ENCODE data around the gene FCHSD2. TPM values are rescaled to one million over a fixed set of nuclear protein-coding genes. Genes with fewer than 3 reads are reported as not detected.
"Not testable (repeated sequence)": the region's sequence is repeated elsewhere in the genome, so short reads cannot be mapped to it uniquely, and the experiment has no call there.

Gene FCHSD2
- total and polyA plus RNA-seq, 5 experiments from 2014 or later: 11.8 to 70.0 (median 15.6) TPM

- Mint-ChIP-seq H3K27ac (no peak overlapping the region), H3K27me3 (no peaks in the 10 kb centered on the region), H3K9me3 (no peaks in the 10 kb centered on the region), H3K4me3 (no peak overlapping the region), H3K36me3 (peaks cover 9 to 34% (median 18%) of the 10 kb centered on the region in 3 donors), H3K4me1 (peaks cover 0 to 5% (median 2%) of the 10 kb centered on the region in 4 donors)
- ATAC-seq: no peak
- POLR2A ChIA-PET: no interaction called here
- no peak for DNase-seq
Observed at GRCh38 chr11:72859126-72859525, 283.0 kb downstream of the FCHSD2 start.

GRCh38 chr11:72858267-72858666 lies 283.9 kb downstream of the FCHSD2 start:
- H3K27ac Mint-ChIP-seq: peak overlapping the region in 1 of 10 donors; percentile 39
- not testable (repeated sequence) for H3K4me3 Mint-ChIP-seq, ATAC-seq, H3K27me3 Mint-ChIP-seq, DNase-seq, H3K4me1 Mint-ChIP-seq, H3K9me3 Mint-ChIP-seq
- POLR2A ChIA-PET: interaction anchor here (1.3 kb wide), 1 partner anchor 284 kb away, joined by 3 read pairs; the partner anchor contains the start of gene FCHSD2
- H3K36me3 Mint-ChIP-seq: peaks cover 9 to 32% (median 18%) of the 10 kb centered on the region in 3 donors

- no peak for DNase-seq
- POLR2A ChIA-PET: interaction anchor here (0.8 kb wide), 1 partner anchor 660 kb away, joined by 5 read pairs; no protein-coding TSS in a partner anchor
- H3K27me3 Mint-ChIP-seq: no peaks in the 10 kb centered on the region
- H3K9me3 Mint-ChIP-seq: no peaks in the 10 kb centered on the region
- H3K36me3 Mint-ChIP-seq: peaks cover 9 to 32% (median 18%) of the 10 kb centered on the region in 3 donors
- no peak for ATAC-seq
- H3K27ac Mint-ChIP-seq: peak overlapping the region in 2 of 10 donors; percentile 1 to 77
- peaks cover 0 to 9% (median 6%) of the 10 kb centered on the region in 4 donors for H3K4me1 Mint-ChIP-seq
- no peak overlapping the region for H3K4me3 Mint-ChIP-seq
Observed at GRCh38 chr11:72856551-72857345, 285.4 kb downstream of the FCHSD2 start.

- Mint-ChIP-seq H3K4me1 (peaks cover 0 to 9% (median 7%) of the 10 kb centered on the region in 4 donors), H3K9me3 (no peaks in the 10 kb centered on the region), H3K27me3 (no peaks in the 10 kb centered on the region), H3K36me3 (peaks cover 9 to 29% (median 15%) of the 10 kb centered on the region in 3 donors), H3K4me3 (no peak overlapping the region), H3K27ac (no peak overlapping the region)
- DNase-seq (no peak), ATAC-seq (no peak)
- POLR2A ChIA-PET: no interaction called here
Observed at GRCh38 chr11:72856065-72856464, 286.1 kb downstream of the FCHSD2 start.

GRCh38 chr11:72851726-72852125 lies 290.4 kb downstream of the FCHSD2 start:
- peaks cover 1 to 18% (median 10%) of the 10 kb centered on the region in 4 donors for H3K4me1 Mint-ChIP-seq
- ATAC-seq (no peak), DNase-seq (no peak)
- H3K27ac Mint-ChIP-seq: no peak overlapping the region
- H3K27me3 Mint-ChIP-seq: no peaks in the 10 kb centered on the region
- no peaks in the 10 kb centered on the region for H3K9me3 Mint-ChIP-seq
- H3K36me3 Mint-ChIP-seq: peaks cover 0 to 12% (median 2%) of the 10 kb centered on the region in 3 donors
- no peak overlapping the region for H3K4me3 Mint-ChIP-seq
- POLR2A ChIA-PET: no interaction called here

- Mint-ChIP-seq H3K27ac (no peak overlapping the region), H3K36me3 (peaks cover 0 to 17% (median 2%) of the 10 kb centered on the region in 3 donors), H3K4me1 (peaks cover 1 to 18% (median 10%) of the 10 kb centered on the region in 4 donors), H3K4me3 (no peak overlapping the region), H3K27me3 (no peaks in the 10 kb centered on the region), H3K9me3 (no peaks in the 10 kb centered on the region)
- DNase-seq (no peak), ATAC-seq (no peak)
- POLR2A ChIA-PET: no interaction called here
Observed at GRCh38 chr11:72850832-72851231, 291.3 kb downstream of the FCHSD2 start.

- no peaks in the 10 kb centered on the region for H3K27me3 Mint-ChIP-seq
- peak overlapping the region in 7 of 10 donors; percentile 1 to 77 (median 58) for H3K27ac Mint-ChIP-seq
- DNase-seq (peak in 7 of 10 donors; percentile 13 to 54 (median 37)), ATAC-seq (peak; percentile 42 to 63)
- peaks cover 1 to 20% (median 8%) of the 10 kb centered on the region in 4 donors for H3K4me1 Mint-ChIP-seq
- no peak overlapping the region for H3K4me3 Mint-ChIP-seq
- no peaks in the 10 kb centered on the region for H3K9me3 Mint-ChIP-seq
- H3K36me3 Mint-ChIP-seq: peaks cover 0 to 29% (median 0%) of the 10 kb centered on the region in 3 donors
- POLR2A ChIA-PET: no interaction called here
Observed at GRCh38 chr11:72848846-72849466, 293.2 kb downstream of the FCHSD2 start.

- peak overlapping the region in 3 of 10 donors; percentile 31 to 81 (median 74) for H3K27ac Mint-ChIP-seq
- no peak overlapping the region for H3K4me3 Mint-ChIP-seq
- no peak for DNase-seq
- POLR2A ChIA-PET: no interaction called here
- ATAC-seq: no peak
- H3K4me1 Mint-ChIP-seq: peaks cover 0 to 7% (median 5%) of the 10 kb centered on the region in 4 donors
- no peaks in the 10 kb centered on the region for H3K9me3 Mint-ChIP-seq
- H3K27me3 Mint-ChIP-seq: no peaks in the 10 kb centered on the region
- peaks cover 4 to 72% (median 6%) of the 10 kb centered on the region in 3 donors for H3K36me3 Mint-ChIP-seq
Observed at GRCh38 chr11:72844356-72844755, 297.8 kb downstream of the FCHSD2 start.

- Mint-ChIP-seq H3K4me1 (peaks cover 0 to 4% (median 0%) of the 10 kb centered on the region in 4 donors), H3K4me3 (no peak overlapping the region), H3K27me3 (no peaks in the 10 kb centered on the region), H3K9me3 (no peaks in the 10 kb centered on the region), H3K27ac (peak overlapping the region in 2 of 10 donors; percentile 16 to 25), H3K36me3 (peaks cover 4 to 83% (median 8%) of the 10 kb centered on the region in 3 donors)
- POLR2A ChIA-PET: no interaction called here
- DNase-seq (no peak), ATAC-seq (no peak)
Observed at GRCh38 chr11:72842653-72843330, 299.3 kb downstream of the FCHSD2 start.

- H3K27me3 Mint-ChIP-seq: no peaks in the 10 kb centered on the region
- POLR2A ChIA-PET: interaction anchor here (0.8 kb wide), 1 partner anchor 92 kb away, joined by 3 read pairs; no protein-coding TSS in a partner anchor
- DNase-seq (no peak), ATAC-seq (no peak)
- H3K36me3 Mint-ChIP-seq: peaks cover 4 to 87% (median 9%) of the 10 kb centered on the region in 3 donors
- H3K9me3 Mint-ChIP-seq: no peaks in the 10 kb centered on the region
- no peak overlapping the region for H3K4me3 Mint-ChIP-seq
- peaks cover 0 to 4% (median 0%) of the 10 kb centered on the region in 4 donors for H3K4me1 Mint-ChIP-seq
- peak overlapping the region in 3 of 10 donors; percentile 19 to 65 (median 33) for H3K27ac Mint-ChIP-seq
Observed at GRCh38 chr11:72842126-72842525, 300.0 kb downstream of the FCHSD2 start.

GRCh38 chr11:72841397-72841796 lies 300.7 kb downstream of the FCHSD2 start:
- POLR2A ChIA-PET: interaction anchor here (0.7 to 0.9 kb wide), 3 partner anchors 91 to 478 kb away, joined by 3 to 11 read pairs (median 6); no protein-coding TSS in a partner anchor
- Mint-ChIP-seq H3K9me3 (no peaks in the 10 kb centered on the region), H3K36me3 (peaks cover 4 to 86% (median 9%) of the 10 kb centered on the region in 3 donors), H3K27me3 (no peaks in the 10 kb centered on the region), H3K4me1 (peaks cover 0 to 4% (median 0%) of the 10 kb centered on the region in 4 donors), H3K4me3 (no peak overlapping the region), H3K27ac (peak overlapping the region in 1 of 10 donors; percentile 66)
- ATAC-seq (no peak), DNase-seq (no peak)

- Mint-ChIP-seq H3K9me3 (no peaks in the 10 kb centered on the region), H3K4me1 (peaks cover 0 to 4% (median 0%) of the 10 kb centered on the region in 4 donors), H3K36me3 (peaks cover 4 to 82% (median 9%) of the 10 kb centered on the region in 3 donors), H3K27ac (peak overlapping the region in 2 of 10 donors; percentile 37 to 66), H3K27me3 (no peaks in the 10 kb centered on the region), H3K4me3 (no peak overlapping the region)
- no peak for DNase-seq
- no peak for ATAC-seq
- POLR2A ChIA-PET: interaction anchor here (0.7 to 0.9 kb wide), 2 partner anchors 302 to 479 kb away, joined by 6 to 11 read pairs; no protein-coding TSS in a partner anchor
Observed at GRCh38 chr11:72840780-72841179, 301.3 kb downstream of the FCHSD2 start.
